HepG2 (cell line): ENCODE data around the gene COMMD1. TPM values are rescaled to one million over a fixed set of nuclear protein-coding genes. Genes with fewer than 3 reads are reported as not detected.

Experiments used
- ATAC-seq: fragments of 200-7000 bp; cut with Tn5 transposase; 3 replicates; pipeline ENCODE4 v1.9.1; 2020; ENCODE audit warnings: mild to moderate bottlenecking, moderate library complexity
- BruUV-seq: library from RNA; stranded (reverse); fragments of 400-500 nt; replicated peaks from 2 replicates; lab custom pipeline; 2021; lab: Mats Ljungman, UMichigan
- CTCF ChIA-PET: fragments of 300-600 bp; formaldehyde crosslinking; extraction: SDS; loops from one replicate; lab custom pipeline; 2021; ENCODE audit warnings: low total read pairs, inconsistent platforms, low intra/inter-chr PET ratio; lab: Yijun Ruan, JAX
- POLR2A ChIA-PET: fragments of 350-600 bp; sonication (Branson Sonifier 250); formaldehyde crosslinking; loops from one replicate; lab custom pipeline; 2020; ENCODE audit warnings: antibody characterized with exemption, inconsistent platforms; lab: Yijun Ruan, JAX
- DNase-seq: peaks from one replicate; pipeline ENCODE4 v3.0.0-alpha.2; 2015; ENCODE audit warnings: low spot score
- FAIRE-seq: peaks from 3 replicates; lab custom pipeline; 2011; peaks lifted over from hg19 to GRCh38; lab: Jason Lieb, UNC
- H2AFZ ChIP-seq: one replicate; pipeline ENCODE4 v1.6.1; 2011; ENCODE audit warnings: low read length, inconsistent platforms
- H3K27ac ChIP-seq: fragments of 300-600 bp; 3 replicates; pipeline ENCODE4 v1.8.0; 2011; ENCODE audit warnings: mixed run types, mild to moderate bottlenecking, mixed read lengths, low read length, inconsistent platforms; ENCODE audit not compliant: insufficient read depth; ENCODE audit errors: extremely low read length
- H3K27me3 ChIP-seq, 2 experiments: fragments of 200-600 bp in 1 of 2; 2 replicates in 1 of 2; 3 replicates in 1 of 2; pipeline versions ENCODE4 v1.6.0 to v1.8.0; 2011; ENCODE audit warnings: low read length in 2 of 2, mild to moderate bottlenecking in 2 of 2, moderate library complexity in 2 of 2, inconsistent platforms in 1 of 2; ENCODE audit not compliant: insufficient read depth in 2 of 2, control insufficient read depth in 1 of 2
- H3K36me3 ChIP-seq, 2 experiments: fragments of 200-600 bp in 1 of 2; replicated peaks in 1 of 2; 2 replicates in 1 of 2; 3 replicates in 1 of 2; pipeline versions ENCODE4 v1.5.1 to v1.8.0; 2011; ENCODE audit warnings: low read length in 2 of 2, inconsistent platforms in 1 of 2; ENCODE audit not compliant: insufficient read depth in 2 of 2, control insufficient read depth in 1 of 2
- H3K4me1 ChIP-seq: 2 replicates; pipeline ENCODE4 v1.5.1; 2012; ENCODE audit warnings: low read length, inconsistent platforms; ENCODE audit not compliant: insufficient read depth
- H3K4me2 ChIP-seq: 2 replicates; pipeline ENCODE4 v1.6.0; 2011; ENCODE audit warnings: low read depth, low read length, inconsistent platforms
- H3K4me3 ChIP-seq, 3 experiments: fragments of 200-600 bp in 1 of 3; sonication (generic), shearing (Covaris generic) in 1 of 3; replicated peaks in 1 of 3; 2 replicates each; pipeline ENCODE4 v1.5.1; 2011 to 2016; ENCODE audit warnings: low read length in 3 of 3, inconsistent platforms in 2 of 3, low read depth in 2 of 3, mild to moderate bottlenecking in 2 of 3, control low read depth in 1 of 3, mixed read lengths in 1 of 3; ENCODE audit not compliant: insufficient read depth in 1 of 3
- H3K79me2 ChIP-seq: one replicate; pipeline ENCODE4 v1.6.1; 2011; ENCODE audit warnings: low read length, inconsistent platforms; ENCODE audit not compliant: insufficient read depth
- H3K9ac ChIP-seq: 2 replicates; pipeline ENCODE4 v1.6.0; 2011; ENCODE audit warnings: mild to moderate bottlenecking, low read depth, low read length, inconsistent platforms; ENCODE audit not compliant: insufficient read depth
- H3K9me3 ChIP-seq: 2 replicates; pipeline ENCODE4 v1.5.1; 2012; ENCODE audit warnings: mild to moderate bottlenecking, low read length
- H4K20me1 ChIP-seq: 2 replicates; pipeline ENCODE4 v1.6.0; 2011; ENCODE audit warnings: inconsistent platforms, mild to moderate bottlenecking, low read length, moderate library complexity; ENCODE audit not compliant: insufficient read depth
- ATF4 ChIP-seq, 2 experiments: fragments of 450-650 bp in 1 of 2; sonication (generic) in 1 of 2; formaldehyde crosslinking; IDR thresholded peaks; 2 replicates each; pipeline versions ENCODE4 v1.5.0 to v1.8.0; 2020 to 2022; ENCODE audit warnings: mild to moderate bottlenecking in 1 of 2, missing genetic modification reagents in 1 of 2
- BATF2 ChIP-seq: sonication (generic); formaldehyde crosslinking; IDR thresholded peaks from 2 replicates; pipeline ENCODE4 v1.8.0; 2022; ENCODE audit warnings: mild to moderate bottlenecking, missing genetic modification reagents, moderate library complexity
- DBP ChIP-seq: sonication (generic); formaldehyde crosslinking; IDR thresholded peaks from 2 replicates; pipeline ENCODE4 v1.4.0; 2020; ENCODE audit warnings: missing genetic modification reagents; ENCODE audit errors: not compliant biosample characterization
- ELK4 ChIP-seq: sonication (generic); formaldehyde crosslinking; IDR thresholded peaks from 2 replicates; pipeline ENCODE4 v1.9.0; 2021; ENCODE audit warnings: missing genetic modification reagents, borderline replicate concordance
- KMT2A ChIP-seq: sonication (generic); formaldehyde crosslinking; IDR thresholded peaks from 2 replicates; pipeline ENCODE4 v1.4.0; 2020; ENCODE audit warnings: missing genetic modification reagents
- RAD21 ChIP-seq: fragments of 450-650 bp; formaldehyde crosslinking; IDR thresholded peaks from 2 replicates; pipeline ENCODE4 v1.5.0; 2020; ENCODE audit warnings: mild to moderate bottlenecking
- U2AF2 ChIP-seq: fragments of 200-400 bp; formaldehyde crosslinking; IDR thresholded peaks from 2 replicates; pipeline ENCODE4 v1.6.1; 2017; ENCODE audit warnings: low read depth, mild to moderate bottlenecking, low read length
- ZNF207 ChIP-seq: fragments of 450-650 bp; IDR thresholded peaks from 2 replicates; pipeline ENCODE4 v1.6.1; 2016; ENCODE audit warnings: antibody characterized with exemption, borderline replicate concordance
- ZNF292 ChIP-seq: sonication (generic); formaldehyde crosslinking; IDR thresholded peaks from 2 replicates; pipeline ENCODE4 v1.8.1; 2022; ENCODE audit warnings: mild to moderate bottlenecking, low read depth, missing genetic modification reagents, borderline replicate concordance
- ZNF326 ChIP-seq: sonication (generic); formaldehyde crosslinking; IDR thresholded peaks from 2 replicates; pipeline ENCODE4 v1.4.0; 2020; ENCODE audit warnings: missing genetic modification reagents, borderline replicate concordance
- ZNF362 ChIP-seq: sonication (generic); formaldehyde crosslinking; IDR thresholded peaks from 2 replicates; pipeline ENCODE4 v1.4.0; 2020; ENCODE audit warnings: missing genetic modification reagents, mild to moderate bottlenecking, borderline replicate concordance
- WGBS: methylation state at CpG from one replicate; pipeline ENCODE4 v1.1.6; 2017; ENCODE audit warnings: low lambda C conversion rate; 5-methylcytosine and 5-hydroxymethylcytosine counted together
- in situ Hi-C: cut with HindIII; loops from 2 replicates; pipeline ENCODE4 v1.10.0; 2017; ENCODE audit warnings: low pct_unique_long_range_greater_than_20kb; ENCODE audit not compliant: extremely low pct_ligation_motif_present
- intact Hi-C: fragments of 100-400 bp; cut with micrococcal nuclease; formaldehyde crosslinking; loops from one replicate; pipeline ENCODE4 v1.10.0; 2022; ENCODE audit not compliant: unreplicated experiment
- polyA plus RNA-seq, 8 experiments: library from polyadenylated mRNA; depleted of rRNA in 3 of 8; stranded (reverse) in 7 of 8; unstranded in 1 of 8; fragments of >200 nt; fragmentation: Illumina TruSeq in 4 of 8; extraction: Trizol in 4 of 8; gene quantifications; 2 replicates each; pipeline versions ENCODE4 v1.2.1 to v1.2.3, GENCODE V29; 2011 to 2016; ENCODE audit warnings: low read depth in 4 of 8, missing spikeins in 1 of 8, mixed read lengths in 1 of 8; ENCODE audit not compliant: insufficient read depth in 1 of 8
- total RNA-seq, 5 experiments: library from RNA; depleted of rRNA; stranded (reverse); fragments of >200 nt; fragmentation: Illumina TruSeq; extraction: Trizol; gene quantifications; 2 replicates each; pipeline ENCODE4 v1.2.3, GENCODE V29; 2016; ENCODE audit warnings: low read depth in 1 of 5

Gene COMMD1
- total and polyA plus RNA-seq, 2 of the 13 experiments (the other 11 are each of a cell fraction or from before 2014, with no cell fraction given), result 25.7 to 105 TPM

- TF ChIP-seq ATF4 (CRISPR knock-in tag; IDR thresholded peaks at IDR 0.05) (no peak), DBP (CRISPR knock-in tag) (no peak), ZNF326 (no peak), ZNF292 (no peak), U2AF2 (no peak), KMT2A (no peak), ZNF362 (CRISPR knock-in tag) (no peak), BATF2 (CRISPR knock-in tag) (no peak), RAD21 (no peak), ZNF207 (no peak), ELK4 (CRISPR knock-in tag) (no peak)
- Histone ChIP-seq H3K79me2 (no peaks in the 10 kb centered on the region), H3K27me3 (no peaks in the 10 kb centered on the region), H3K4me3 (no peak overlapping the region), H3K4me1 (peaks cover 15% of the 10 kb centered on the region), H3K4me2 (no peak overlapping the region), H4K20me1 (no peaks in the 10 kb centered on the region), H2AFZ (no peak overlapping the region), H3K36me3 (no peaks in the 10 kb centered on the region), H3K9ac (no peak overlapping the region), H3K9me3 (no peaks in the 10 kb centered on the region), H3K27ac (no peak overlapping the region)
- 87% methylated on average over 8 of the region's 8 CpGs for WGBS
- in situ Hi-C loops (no loop called here), intact Hi-C loops (no loop called here)
- BruUV-seq, result no TSS peak
- no peak for ATAC-seq
- ChIA-PET POLR2A (no interaction called here), CTCF (no interaction called here)
- no peak for DNase-seq
- no peak for FAIRE-seq
Observed at GRCh38 chr2:61926531-61927477, 21.3 kb downstream of the COMMD1 start.
